WTC11 (cell line): Measurements from ENCODE around the gene TMEM38B.

ENCODE experiments used
- FOXK1 ChIP-seq: sonication (generic); formaldehyde crosslinking; IDR thresholded peaks from 2 replicates; pipeline ENCODE4 v1.8.0; 2022; ENCODE audit warnings: mild to moderate bottlenecking, moderate library complexity, missing genetic modification reagents
- JUN ChIP-seq: sonication (generic); formaldehyde crosslinking; IDR thresholded peaks from 2 replicates; pipeline ENCODE4 v1.8.0; 2023; ENCODE audit warnings: mild to moderate bottlenecking, missing genetic modification reagents
- PRRX2 ChIP-seq: fragments of 250-450 bp; sonication (Bioruptor Pico); IDR thresholded peaks from 2 replicates; pipeline ENCODE4 v1.8.0; 2021; ENCODE audit warnings: mild to moderate bottlenecking
- TEAD4 ChIP-seq: sonication (generic); formaldehyde crosslinking; IDR thresholded peaks from 2 replicates; pipeline ENCODE4 v1.8.0; 2022; ENCODE audit warnings: mild to moderate bottlenecking, missing genetic modification reagents
- TP53 ChIP-seq: sonication (generic); formaldehyde crosslinking; IDR thresholded peaks from 2 replicates; pipeline ENCODE4 v1.8.1; 2023; ENCODE audit warnings: mild to moderate bottlenecking, missing genetic modification reagents
- TF ChIP-seq, protein P1 (sequence below): fragments of 200-600 bp; IDR thresholded peaks from 2 replicates; pipeline ENCODE4 v1.8.0; 2022; ENCODE audit warnings: antibody characterized with exemption
- TF ChIP-seq, protein P2 (sequence below): sonication (generic); formaldehyde crosslinking; conservative IDR thresholded peaks from 2 replicates; pipeline ENCODE4 v1.8.1; 2022; ENCODE audit warnings: mild to moderate bottlenecking, missing genetic modification reagents
- TF ChIP-seq, protein P3 (sequence below): sonication (generic); formaldehyde crosslinking; IDR thresholded peaks from 2 replicates; pipeline ENCODE4 v1.8.0; 2023; ENCODE audit warnings: missing genetic modification reagents
- TF ChIP-seq, protein P4 (sequence below): sonication (generic); formaldehyde crosslinking; IDR thresholded peaks from 2 replicates; pipeline ENCODE4 v1.8.1; 2022; ENCODE audit warnings: mild to moderate bottlenecking, moderate library complexity, missing genetic modification reagents
- TF ChIP-seq, protein P5 (sequence below): sonication (generic); formaldehyde crosslinking; IDR thresholded peaks from 2 replicates; pipeline ENCODE4 v1.8.1; 2023; ENCODE audit warnings: mild to moderate bottlenecking, moderate library complexity, missing genetic modification reagents
- TF ChIP-seq, protein P6 (sequence below): sonication (generic); formaldehyde crosslinking; IDR thresholded peaks from 2 replicates; pipeline ENCODE4 v1.8.1; 2023; ENCODE audit warnings: mild to moderate bottlenecking, missing genetic modification reagents, borderline replicate concordance
- TF ChIP-seq, protein P7 (sequence below): sonication (generic); formaldehyde crosslinking; IDR thresholded peaks from 2 replicates; pipeline ENCODE4 v1.8.1; 2023; ENCODE audit warnings: mild to moderate bottlenecking, missing genetic modification reagents

DNA sequence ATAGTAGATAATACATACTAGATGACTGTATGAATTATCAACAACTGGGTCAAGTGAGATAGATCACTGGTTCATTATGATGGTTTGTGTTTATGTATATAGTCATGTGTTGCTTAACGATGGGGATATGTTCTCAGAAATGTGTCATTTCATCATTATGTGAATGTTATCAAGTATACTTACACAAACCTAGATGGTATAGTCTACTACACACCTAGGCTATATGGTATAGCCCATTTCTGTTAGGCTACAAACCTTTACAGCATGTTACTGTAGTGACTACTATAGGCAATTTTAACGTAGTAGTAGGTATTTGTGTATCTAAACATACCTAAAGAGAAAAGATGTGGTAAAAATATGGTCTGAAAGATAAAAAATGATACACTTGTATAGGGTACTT lies 31.0 kb downstream of the TMEM38B start:
- TF ChIP-seq TEAD4 (CRISPR knock-in tag) (no peak), JUN (CRISPR knock-in tag) (no peak), PRRX2 (no peak), TP53 (no peak), FOXK1 (CRISPR knock-in tag) (no peak)
- TF ChIP-seq, protein P1, sequence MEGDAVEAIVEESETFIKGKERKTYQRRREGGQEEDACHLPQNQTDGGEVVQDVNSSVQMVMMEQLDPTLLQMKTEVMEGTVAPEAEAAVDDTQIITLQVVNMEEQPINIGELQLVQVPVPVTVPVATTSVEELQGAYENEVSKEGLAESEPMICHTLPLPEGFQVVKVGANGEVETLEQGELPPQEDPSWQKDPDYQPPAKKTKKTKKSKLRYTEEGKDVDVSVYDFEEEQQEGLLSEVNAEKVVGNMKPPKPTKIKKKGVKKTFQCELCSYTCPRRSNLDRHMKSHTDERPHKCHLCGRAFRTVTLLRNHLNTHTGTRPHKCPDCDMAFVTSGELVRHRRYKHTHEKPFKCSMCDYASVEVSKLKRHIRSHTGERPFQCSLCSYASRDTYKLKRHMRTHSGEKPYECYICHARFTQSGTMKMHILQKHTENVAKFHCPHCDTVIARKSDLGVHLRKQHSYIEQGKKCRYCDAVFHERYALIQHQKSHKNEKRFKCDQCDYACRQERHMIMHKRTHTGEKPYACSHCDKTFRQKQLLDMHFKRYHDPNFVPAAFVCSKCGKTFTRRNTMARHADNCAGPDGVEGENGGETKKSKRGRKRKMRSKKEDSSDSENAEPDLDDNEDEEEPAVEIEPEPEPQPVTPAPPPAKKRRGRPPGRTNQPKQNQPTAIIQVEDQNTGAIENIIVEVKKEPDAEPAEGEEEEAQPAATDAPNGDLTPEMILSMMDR = no peak
- TF ChIP-seq, protein P2, sequence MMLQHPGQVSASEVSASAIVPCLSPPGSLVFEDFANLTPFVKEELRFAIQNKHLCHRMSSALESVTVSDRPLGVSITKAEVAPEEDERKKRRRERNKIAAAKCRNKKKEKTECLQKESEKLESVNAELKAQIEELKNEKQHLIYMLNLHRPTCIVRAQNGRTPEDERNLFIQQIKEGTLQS (CRISPR knock-in tag) = no peak
- TF ChIP-seq, protein P3, sequence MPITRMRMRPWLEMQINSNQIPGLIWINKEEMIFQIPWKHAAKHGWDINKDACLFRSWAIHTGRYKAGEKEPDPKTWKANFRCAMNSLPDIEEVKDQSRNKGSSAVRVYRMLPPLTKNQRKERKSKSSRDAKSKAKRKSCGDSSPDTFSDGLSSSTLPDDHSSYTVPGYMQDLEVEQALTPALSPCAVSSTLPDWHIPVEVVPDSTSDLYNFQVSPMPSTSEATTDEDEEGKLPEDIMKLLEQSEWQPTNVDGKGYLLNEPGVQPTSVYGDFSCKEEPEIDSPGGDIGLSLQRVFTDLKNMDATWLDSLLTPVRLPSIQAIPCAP (CRISPR knock-in tag) = no peak
- TF ChIP-seq, protein P4, sequence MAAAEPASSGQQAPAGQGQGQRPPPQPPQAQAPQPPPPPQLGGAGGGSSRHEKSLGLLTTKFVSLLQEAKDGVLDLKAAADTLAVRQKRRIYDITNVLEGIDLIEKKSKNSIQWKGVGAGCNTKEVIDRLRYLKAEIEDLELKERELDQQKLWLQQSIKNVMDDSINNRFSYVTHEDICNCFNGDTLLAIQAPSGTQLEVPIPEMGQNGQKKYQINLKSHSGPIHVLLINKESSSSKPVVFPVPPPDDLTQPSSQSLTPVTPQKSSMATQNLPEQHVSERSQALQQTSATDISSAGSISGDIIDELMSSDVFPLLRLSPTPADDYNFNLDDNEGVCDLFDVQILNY (CRISPR knock-in tag) = no peak
- TF ChIP-seq, protein P5, sequence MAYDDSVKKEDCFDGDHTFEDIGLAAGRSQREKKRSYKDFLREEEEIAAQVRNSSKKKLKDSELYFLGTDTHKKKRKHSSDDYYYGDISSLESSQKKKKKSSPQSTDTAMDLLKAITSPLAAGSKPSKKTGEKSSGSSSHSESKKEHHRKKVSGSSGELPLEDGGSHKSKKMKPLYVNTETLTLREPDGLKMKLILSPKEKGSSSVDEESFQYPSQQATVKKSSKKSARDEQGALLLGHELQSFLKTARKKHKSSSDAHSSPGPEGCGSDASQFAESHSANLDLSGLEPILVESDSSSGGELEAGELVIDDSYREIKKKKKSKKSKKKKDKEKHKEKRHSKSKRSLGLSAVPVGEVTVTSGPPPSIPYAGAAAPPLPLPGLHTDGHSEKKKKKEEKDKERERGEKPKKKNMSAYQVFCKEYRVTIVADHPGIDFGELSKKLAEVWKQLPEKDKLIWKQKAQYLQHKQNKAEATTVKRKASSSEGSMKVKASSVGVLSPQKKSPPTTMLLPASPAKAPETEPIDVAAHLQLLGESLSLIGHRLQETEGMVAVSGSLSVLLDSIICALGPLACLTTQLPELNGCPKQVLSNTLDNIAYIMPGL = no peak
- TF ChIP-seq, protein P6, sequence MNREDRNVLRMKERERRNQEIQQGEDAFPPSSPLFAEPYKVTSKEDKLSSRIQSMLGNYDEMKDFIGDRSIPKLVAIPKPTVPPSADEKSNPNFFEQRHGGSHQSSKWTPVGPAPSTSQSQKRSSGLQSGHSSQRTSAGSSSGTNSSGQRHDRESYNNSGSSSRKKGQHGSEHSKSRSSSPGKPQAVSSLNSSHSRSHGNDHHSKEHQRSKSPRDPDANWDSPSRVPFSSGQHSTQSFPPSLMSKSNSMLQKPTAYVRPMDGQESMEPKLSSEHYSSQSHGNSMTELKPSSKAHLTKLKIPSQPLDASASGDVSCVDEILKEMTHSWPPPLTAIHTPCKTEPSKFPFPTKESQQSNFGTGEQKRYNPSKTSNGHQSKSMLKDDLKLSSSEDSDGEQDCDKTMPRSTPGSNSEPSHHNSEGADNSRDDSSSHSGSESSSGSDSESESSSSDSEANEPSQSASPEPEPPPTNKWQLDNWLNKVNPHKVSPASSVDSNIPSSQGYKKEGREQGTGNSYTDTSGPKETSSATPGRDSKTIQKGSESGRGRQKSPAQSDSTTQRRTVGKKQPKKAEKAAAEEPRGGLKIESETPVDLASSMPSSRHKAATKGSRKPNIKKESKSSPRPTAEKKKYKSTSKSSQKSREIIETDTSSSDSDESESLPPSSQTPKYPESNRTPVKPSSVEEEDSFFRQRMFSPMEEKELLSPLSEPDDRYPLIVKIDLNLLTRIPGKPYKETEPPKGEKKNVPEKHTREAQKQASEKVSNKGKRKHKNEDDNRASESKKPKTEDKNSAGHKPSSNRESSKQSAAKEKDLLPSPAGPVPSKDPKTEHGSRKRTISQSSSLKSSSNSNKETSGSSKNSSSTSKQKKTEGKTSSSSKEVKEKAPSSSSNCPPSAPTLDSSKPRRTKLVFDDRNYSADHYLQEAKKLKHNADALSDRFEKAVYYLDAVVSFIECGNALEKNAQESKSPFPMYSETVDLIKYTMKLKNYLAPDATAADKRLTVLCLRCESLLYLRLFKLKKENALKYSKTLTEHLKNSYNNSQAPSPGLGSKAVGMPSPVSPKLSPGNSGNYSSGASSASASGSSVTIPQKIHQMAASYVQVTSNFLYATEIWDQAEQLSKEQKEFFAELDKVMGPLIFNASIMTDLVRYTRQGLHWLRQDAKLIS (CRISPR knock-in tag) = no peak
- TF ChIP-seq, protein P7, sequence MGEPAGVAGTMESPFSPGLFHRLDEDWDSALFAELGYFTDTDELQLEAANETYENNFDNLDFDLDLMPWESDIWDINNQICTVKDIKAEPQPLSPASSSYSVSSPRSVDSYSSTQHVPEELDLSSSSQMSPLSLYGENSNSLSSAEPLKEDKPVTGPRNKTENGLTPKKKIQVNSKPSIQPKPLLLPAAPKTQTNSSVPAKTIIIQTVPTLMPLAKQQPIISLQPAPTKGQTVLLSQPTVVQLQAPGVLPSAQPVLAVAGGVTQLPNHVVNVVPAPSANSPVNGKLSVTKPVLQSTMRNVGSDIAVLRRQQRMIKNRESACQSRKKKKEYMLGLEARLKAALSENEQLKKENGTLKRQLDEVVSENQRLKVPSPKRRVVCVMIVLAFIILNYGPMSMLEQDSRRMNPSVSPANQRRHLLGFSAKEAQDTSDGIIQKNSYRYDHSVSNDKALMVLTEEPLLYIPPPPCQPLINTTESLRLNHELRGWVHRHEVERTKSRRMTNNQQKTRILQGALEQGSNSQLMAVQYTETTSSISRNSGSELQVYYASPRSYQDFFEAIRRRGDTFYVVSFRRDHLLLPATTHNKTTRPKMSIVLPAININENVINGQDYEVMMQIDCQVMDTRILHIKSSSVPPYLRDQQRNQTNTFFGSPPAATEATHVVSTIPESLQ (CRISPR knock-in tag) = no peak
